Myocyte (in vitro differentiated cells): Measurements from ENCODE around the gene FAM3A. TPM values are rescaled to one million over a fixed set of nuclear protein-coding genes. Genes with fewer than 3 reads are reported as not detected.
"Not testable (repeated sequence)": the region's sequence is repeated elsewhere in the genome, so short reads cannot be mapped to it uniquely, and the experiment has no call there.

Experiments used
- DNase-seq: peaks from one replicate; pipeline ENCODE4 v3.0.0-alpha.2; 2012; ENCODE audit warnings: low read depth
- polyA plus RNA-seq: library from polyadenylated mRNA; unstranded; fragments of >200 nt; gene quantifications from one replicate; pipeline ENCODE4 v1.2.1, GENCODE V29; 2012; ENCODE audit warnings: missing spikeins
- total RNA-seq: library from RNA; depleted of rRNA; stranded (reverse); fragments of >200 nt; gene quantifications from 2 replicates; pipeline ENCODE4 v1.2.3, GENCODE V29; 2014

The FAM3A gene
- total RNA-seq: 57.1 and 64.9 TPM in 2 replicates
- 62.2 TPM for polyA plus RNA-seq

GRCh38 chrX:154515966-154516655 lies at the start of gene FAM3A:
FAM3A (minus strand) TSS chrX:154516232; CDS start chrX:154515772, 460 bp downstream.
- DNase-seq: peak; percentile 88

DNA sequence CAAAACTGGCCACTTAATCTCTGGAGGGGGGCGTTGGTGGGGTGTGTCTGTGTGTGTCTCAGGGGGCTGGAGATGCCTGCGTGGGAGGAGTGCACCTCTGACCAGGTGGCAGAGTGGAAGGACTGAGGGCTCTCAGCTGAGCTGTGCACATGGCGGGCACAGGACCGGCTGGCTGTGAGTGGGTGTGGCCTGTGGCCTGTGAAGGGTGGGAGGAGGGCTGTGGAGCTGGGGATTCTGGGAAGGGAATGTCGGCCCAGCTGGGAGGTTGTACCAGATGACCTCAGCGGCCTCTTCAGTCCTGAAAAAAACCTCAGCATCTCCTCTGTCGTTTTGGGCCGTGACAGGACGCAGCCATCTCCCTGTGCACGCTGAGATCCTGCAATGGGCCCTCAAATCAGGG lies 46.3 kb upstream of the FAM3A start:
- DNase-seq: not testable (repeated sequence)

- DNase-seq: not testable (repeated sequence)
Measured at GRCh38 chrX:154560326-154560725, 44.3 kb upstream of the FAM3A start.

GRCh38 chrX:154558896-154559295 lies 42.9 kb upstream of the FAM3A start:
- not testable (repeated sequence) for DNase-seq

- DNase-seq: not testable (repeated sequence)
Measured at GRCh38 chrX:154558060-154558690, 42.1 kb upstream of the FAM3A start.

DNA sequence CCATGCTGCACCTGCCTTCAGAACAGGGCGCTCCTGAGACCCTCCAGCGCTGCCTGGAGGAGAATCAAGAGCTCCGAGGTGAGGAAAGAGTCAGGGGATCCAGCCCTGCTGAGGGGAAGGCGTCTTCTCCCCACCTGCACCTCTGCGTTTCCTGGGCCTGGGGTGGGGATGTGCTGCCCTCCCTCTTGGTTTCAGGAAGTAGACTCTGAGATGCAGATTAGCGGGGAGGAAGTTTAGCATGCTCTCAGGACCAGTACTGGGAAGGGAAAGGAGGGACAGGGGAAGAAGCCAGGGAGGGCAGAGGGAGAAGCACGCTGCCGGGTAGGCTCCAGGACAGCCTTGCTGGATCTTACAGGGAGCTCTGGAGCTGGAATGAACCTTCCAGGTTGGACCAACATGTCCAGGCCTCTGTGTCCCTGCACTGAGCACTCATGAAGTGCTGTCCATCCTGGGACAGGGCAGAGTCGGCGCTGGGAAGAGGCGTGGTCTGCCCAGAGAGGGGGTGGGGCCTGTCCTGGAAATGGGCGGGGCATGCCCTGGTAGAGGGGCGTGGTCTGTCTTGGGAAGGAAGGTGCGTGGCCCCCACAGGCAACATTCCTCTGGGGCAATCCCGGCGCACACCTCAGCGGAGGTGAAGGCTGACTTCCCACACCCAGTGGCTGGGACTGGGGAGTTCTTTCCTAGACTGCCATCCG lies 36.2 kb upstream of the FAM3A start:
- not testable (repeated sequence) for DNase-seq

DNA sequence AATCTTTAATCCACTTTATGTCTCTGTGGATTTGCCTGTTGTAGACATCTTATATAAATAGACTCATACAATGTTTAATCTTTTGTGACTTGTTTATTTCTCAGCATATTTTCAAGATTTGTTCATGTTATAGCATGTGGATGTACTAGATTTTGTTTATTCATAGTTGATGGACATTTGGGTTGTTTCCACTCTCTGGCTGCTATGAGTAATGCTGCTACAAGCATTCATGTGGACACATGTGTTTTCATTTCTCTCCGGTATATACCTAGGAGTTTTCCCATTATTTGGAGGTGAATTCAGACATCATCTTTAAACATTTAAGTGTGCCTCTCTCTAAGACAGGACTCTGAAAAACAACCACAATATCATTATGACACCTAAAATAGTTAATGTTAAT lies 33.7 kb upstream of the FAM3A start:
- DNase-seq: no peak

DNA sequence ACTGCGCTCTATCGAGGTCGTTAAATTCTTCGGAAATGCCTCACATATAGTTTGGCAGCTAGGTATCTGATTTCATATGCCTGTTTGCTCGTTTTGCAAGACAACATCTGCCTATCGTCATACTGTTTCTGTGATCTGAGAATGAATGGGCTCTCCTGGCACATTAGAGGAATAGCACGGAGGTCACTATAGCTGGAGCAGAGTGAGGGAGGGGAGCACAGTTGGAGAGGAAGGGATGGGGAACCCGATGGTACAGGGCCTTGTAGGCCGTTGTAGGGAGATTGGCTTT lies 31.9 kb upstream of the FAM3A start:
- no peak for DNase-seq

DNA sequence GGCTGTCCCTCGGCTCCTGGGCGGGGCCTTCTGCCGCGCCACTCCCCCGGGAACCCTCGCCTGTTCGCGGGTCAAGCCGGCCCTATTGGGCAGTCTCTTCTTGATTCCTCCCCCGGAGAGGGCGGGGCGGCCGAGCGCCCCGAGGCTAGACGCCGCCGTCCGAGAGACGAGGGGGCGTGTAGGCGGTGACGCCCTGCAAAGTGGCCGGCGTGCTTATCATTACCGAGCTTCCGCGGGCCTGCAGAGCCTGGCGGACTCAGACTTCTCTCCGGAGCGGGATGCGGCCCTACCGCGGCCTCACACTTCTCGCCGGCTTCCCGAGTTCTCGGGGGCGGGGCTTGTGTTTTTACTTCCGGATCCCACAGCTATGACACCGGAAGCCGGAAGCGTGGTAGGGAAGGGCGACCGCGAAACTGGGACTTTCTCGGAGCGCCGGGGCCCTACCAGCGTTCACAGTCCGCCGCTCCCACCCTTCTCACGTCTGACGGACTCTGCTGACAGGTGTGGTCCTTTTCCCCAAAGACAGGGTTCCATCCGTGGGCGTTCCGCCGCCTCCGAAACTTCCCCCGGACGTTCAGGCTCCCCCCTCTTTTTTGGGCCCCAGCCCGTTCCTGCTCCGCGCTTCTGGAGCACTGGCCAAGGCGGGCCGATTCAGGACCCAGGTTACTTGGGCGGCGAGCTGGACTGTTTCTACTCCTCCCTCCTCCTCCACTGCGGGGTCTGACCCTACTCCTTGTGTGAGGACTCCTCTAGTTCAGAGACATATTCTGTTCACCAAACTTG lies 31.4 kb upstream of the FAM3A start, which contains the start of gene IKBKG:
Gene IKBKG (plus strand): TSS at position 376 of the 783 bp plus-strand sequence. CDS start 4,383 bp downstream, outside the sequence.
- DNase-seq: peak; percentile 88

DNA sequence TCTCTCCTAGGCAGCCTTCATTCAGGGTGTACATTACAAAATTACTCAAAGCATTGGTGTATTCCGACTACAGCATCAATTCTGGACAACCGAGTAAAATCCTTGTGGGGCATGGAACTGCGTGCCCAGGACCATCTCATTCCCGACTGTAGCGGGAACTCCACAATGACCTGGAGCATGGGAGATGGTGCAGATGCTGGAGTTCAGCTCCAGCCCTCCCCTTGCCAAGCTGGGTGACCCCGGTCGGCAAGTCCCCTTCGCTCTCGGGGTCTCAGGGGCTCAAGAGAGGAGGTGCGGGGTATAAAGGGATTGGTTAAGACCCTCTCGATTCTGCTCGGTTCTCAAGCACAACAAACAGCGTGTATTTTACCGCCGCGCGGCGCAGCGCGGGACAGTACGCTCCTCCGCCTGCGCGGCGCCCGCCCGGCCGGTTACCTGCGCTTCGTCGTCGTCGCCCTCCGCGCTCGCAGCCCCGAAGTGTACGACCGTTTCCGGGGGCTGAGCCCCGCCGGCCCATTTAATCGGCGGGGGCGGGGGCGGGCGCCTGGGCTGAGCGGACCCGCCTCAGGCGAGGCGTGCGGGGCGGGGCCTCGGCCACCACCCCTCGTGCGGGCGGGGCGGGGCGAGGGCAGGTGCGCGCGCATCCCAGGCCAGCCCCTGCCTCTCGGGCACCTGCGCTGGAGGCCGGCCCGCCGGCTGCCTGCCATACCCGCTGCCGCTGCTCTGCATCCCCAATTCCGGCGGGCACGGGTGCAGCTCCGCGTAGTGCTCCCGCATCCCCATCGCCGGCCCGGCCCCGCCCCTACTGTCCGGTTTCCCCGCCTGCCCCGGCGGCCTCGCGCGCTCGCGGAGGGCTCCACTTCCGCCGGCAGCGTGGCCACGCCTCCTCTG lies 30.6 kb upstream of the FAM3A start, which contains the start of gene G6PD:
Gene G6PD (minus strand): TSS at position 493 of the 891 bp plus-strand sequence. CDS start 691 bp downstream, outside the sequence.
- DNase-seq: peak; percentile 55

GRCh38 chrX:154545673-154546274 lies 29.7 kb upstream of the FAM3A start:
- DNase-seq: no peak

GRCh38 chrX:154542723-154543424 lies 26.8 kb upstream of the FAM3A start:
- no peak for DNase-seq

- peak; percentile 80 for DNase-seq
Measured at GRCh38 chrX:154541896-154542722, 26.1 kb upstream of the FAM3A start.

GRCh38 chrX:154541589-154541895 lies 25.5 kb upstream of the FAM3A start:
- DNase-seq: no peak

DNA sequence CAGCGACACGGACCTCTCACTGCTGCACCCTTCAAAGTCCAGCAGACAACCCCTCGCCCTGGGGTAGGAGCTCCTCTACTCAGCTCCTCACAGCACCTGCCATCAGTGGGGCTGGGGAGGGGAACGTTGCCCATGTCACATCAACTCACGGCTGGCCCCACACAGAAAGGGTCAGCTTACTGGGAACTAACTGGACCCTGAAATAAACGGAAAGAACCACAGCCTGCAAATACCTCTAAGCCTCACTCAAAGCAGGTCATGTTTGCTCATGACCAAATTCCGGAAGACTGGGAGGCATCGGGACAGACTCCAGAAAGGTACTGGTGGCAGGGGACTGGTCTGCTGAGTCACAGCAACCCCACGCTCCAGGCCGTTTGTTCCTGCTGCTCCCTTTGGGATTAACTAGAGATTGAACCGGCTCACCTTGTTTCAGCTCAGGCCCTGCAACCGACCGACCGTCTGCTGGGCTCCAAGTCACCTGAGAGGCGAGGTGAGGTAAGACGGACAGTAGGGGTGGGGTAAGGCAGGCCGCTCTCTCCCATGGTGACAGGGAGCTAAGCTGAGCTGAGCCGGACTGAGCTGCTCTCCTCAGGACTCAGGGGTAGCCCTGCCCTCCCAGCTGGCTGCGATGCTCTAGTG lies 25.0 kb upstream of the FAM3A start:
- no peak for DNase-seq

DNA sequence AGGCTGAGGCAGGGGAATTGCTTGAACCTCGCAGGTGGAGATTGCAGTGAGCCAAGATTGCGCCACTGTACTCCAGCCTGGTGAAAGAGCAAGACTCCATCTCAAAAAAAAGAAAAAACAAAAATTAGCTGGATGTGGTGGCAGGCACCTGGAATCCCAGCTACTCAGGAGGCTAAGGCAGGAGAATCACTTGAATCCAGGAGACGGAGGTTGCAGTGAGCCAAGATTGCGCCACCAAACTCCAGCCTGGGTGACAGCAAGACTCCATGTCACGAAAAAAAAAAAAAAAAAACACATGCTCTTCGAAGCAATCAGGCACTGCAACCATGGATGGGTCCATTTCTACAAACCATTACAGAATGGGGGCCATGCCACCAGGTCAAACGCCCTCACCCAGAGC lies 24.3 kb upstream of the FAM3A start:
- DNase-seq: not testable (repeated sequence)

- no peak for DNase-seq
Measured at GRCh38 chrX:154539077-154539476, 23.0 kb upstream of the FAM3A start.

DNA sequence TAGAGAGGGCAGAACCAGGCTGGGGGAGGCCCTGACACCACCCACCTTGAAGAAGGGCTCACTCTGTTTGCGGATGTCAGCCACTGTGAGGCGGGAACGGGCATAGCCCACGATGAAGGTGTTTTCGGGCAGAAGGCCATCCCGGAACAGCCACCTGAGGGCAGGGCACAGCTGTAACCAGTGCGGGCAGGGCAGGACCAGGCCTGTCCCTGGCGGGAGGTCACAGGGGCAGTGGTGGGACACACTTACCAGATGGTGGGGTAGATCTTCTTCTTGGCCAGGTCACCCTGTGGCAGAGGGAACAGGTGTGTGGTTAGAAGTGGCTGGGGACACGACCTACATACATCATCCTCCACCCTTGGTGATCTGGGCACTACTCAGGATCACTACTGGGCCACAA lies 19.9 kb upstream of the FAM3A start:
- DNase-seq: no peak
